ENCODE measurements around the gene SLC6A16.
"Not testable (repeated sequence)": the region's sequence is repeated elsewhere in the genome, so short reads cannot be mapped to it uniquely, and the experiment has no call there.

Gene SLC6A16

DNA sequence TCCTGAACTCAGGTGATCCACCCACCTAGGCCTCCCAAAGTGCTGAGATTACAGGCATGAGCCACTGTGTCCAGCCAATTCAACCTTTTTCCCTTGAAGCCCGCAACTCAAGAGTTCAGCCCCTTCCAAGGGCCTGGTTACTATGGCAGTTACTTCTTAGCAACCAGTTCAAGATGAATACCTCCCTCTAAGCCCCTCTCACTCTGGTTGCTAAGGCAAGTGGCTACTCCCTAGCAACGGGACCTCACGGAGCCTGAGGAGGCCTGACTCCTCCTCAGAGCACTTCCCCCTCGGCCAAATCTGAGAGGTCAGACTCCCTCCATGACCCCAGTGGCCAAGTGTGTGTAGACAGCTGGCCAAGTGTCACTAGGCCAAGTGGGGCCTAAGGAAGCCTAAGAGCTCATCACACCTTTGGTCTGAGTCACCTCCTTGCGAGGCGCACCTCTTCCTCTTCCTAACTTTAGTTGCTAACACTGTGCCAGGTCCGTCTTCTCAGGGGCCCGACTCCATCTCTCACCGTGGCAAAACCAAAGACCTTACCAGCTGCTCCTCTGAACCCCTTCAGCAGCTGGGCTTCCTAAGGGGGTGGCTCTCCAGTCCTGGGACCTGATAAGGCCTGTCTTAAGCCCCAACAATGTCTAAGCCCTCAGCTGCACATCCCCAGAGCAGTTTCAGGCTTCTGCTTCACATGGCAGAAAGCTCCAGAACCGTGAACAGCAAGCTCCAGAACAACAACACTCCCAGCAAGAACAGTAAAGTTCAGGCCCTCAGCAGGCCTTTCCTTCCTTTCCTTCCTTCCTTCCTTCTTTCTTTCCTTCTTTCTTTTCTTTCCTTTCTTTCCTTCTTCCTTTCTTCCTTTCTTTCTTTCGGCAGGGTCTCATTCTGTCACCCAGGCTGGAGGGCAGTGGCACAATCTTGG lies 19.8 kb upstream of the SLC6A16 start:
- no peak for DNase-seq

DNA sequence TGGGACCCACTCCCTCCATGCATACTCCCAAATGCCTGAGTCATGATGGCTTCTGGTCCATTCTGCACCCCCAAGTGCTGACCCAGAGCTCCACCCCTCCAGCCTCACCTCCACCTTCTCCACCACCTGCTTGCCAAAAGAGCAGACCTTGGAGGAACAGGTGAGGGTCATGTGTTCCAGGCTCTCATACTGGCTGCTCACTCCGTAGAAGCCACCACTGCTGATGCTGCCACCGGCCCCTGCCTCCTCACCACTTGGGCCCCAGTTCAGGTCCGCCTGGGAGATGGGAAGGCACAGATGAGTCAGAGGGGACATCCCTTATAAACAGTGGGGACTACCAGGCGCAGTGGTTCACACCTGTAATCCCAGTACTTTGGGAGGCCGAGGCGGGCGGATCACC lies 18.1 kb upstream of the SLC6A16 start:
- no peak for DNase-seq

DNA sequence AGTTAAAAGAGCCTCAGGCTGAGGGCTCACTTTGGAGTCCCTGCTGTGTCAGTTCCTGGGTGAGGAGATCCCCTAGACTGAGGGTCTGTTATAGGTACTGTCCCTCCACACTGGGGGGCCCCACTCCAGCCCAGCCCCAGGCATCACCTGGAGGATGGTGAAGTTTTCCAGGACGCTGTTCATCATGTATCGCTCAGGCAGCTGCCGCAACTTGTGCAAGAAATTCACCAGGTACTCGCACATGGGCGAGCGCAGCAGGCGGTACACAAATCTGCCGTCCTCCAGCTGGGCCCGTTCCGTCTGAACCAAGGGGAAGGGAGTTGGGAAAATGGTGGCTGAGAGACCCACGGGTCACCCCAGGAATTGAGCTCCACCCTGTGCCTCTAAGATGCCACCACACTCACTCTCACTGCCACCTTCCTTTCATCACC lies 17.3 kb upstream of the SLC6A16 start:
- no peak for DNase-seq

DNA sequence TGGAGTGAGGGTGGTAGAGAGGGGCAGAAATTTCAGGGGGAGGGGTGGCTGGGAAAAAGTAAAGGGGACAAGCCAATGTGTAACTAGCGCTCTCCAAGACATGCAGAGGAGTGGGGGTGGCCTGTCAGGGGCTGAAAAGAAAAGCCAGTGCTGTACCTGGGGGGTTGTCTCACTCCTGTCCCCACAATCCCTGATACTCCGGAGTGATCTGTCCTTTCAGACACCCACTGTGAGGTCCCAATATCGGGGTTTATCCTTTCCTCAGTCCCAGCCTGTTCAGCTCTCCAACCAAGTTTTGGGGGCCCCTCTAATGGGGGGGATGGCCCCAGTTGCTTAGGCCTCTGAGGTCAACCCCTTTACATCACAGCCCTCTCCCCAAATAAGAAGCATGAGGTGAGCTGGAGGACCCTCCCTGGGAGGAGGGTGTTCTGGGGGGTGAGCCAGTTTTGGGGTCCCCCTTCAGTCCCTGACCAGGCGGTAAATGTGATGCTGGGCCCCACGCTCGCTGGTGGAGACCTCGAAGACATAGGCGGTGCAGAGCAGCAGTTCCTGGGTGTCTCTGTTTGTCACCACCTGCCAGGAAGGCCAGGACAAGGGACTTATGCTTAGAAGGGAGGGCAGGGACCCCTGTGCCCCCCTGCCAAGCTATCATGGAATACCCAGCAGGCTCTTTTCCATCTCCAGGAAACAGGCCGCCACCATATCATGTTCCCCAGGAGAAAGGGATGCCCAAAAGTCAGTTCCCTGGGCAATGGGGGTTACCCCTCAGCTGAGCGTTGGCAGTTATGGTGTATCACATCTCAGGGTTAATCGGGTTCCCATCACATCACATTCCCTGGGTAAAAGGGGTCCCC lies 16.1 kb upstream of the SLC6A16 start:
- DNase-seq = no peak

DNA sequence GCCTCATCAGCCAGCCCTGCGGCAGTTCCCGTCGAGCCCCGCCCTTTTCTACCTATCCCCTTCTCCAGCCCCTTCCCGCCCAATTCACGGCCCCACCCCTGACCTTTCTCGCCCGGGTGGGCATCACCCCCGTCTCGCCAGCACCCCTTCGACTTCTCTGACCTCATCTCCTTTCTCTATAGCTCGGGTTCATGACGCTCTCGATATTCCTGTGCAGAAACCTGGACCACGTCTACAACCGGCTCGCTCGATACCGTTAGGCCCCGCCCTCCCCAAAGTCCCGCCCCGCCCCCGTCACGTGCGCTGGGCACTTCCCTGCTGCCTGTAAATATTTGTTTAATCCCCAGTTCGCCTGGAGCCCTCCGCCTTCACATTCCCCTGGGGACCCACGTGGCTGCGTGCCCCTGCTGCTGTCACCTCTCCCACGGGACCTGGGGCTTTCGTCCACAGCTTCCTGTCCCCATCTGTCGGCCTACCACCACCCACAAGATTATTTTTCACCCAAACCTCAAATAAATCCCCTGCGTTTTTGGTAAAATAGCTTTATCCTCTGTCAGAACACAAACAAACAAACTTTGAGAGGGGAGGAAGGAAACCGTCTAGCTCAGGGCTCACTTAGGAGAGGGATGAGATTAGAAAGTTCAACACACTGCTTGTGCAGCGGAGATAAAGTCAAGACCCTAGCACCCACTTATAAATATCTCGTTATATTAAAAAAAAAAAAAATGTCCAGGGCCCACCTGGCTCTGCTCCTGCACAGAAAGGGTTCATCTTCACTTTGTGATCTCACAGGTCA lies 15.3 kb upstream of the SLC6A16 start:
- DNase-seq = peak; percentile 60

DNA sequence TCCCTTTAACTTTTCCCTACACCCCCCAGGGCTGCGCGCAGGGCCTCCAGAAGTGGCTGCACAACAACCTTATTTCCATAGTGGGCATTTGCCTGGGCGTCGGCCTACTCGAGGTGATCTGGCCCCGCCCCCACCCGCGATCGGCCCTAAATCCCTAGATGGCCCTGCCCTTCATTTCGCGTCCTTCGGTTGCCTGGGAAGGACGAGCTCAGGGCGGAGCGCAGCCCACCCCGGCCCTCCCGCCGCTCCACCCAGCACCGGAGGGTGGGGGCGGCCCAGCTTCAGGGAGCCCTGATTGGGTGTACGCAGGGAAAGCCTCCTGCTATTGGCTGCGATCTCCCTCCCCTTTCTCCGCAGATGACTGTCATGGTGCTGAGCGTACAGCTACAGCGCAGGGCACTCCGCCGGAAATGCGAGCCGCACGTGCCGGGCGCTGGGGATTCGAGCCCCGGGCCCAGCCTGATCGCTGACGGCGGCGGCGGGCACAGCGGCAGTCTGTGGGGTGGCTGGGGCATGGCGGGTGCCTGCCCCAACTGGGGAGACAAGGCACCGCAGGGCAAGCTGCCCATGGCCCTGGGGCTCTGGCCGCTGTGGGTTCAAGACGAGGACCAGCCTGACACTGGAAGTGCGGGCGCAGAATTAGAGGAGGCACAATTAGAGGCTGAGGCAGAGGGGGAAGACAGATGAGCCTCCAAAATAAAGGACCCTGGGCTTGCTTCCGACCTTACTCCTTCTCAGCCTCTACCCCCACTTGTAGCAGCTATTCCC lies 14.5 kb upstream of the SLC6A16 start:
- DNase-seq = peak; percentile 96

DNA sequence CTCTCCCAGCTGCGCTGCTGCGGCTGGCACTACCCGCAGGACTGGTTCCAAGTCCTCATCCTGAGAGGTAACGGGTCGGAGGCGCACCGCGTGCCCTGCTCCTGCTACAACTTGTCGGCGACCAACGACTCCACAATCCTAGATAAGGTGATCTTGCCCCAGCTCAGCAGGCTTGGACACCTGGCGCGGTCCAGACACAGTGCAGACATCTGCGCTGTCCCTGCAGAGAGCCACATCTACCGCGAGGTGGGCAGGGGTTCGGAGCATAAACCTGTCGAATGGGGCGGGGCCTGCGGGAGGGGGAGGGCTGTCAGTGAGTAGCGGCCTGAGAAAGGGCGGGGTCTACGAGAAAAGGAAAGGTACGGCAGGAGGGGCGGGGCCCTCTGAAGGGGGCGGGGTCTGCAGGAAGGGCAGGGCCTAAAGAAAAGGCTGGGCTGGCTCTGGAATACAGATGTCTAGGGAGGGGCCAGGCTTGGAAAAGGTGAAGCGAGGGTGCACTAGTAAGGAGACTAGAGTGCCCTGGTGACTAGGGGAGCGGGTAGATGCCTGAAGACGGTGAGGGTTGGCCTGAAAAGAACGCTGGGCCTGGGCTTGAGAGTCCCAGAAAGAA lies 13.8 kb upstream of the SLC6A16 start:
- DNase-seq = peak; percentile 83

DNA sequence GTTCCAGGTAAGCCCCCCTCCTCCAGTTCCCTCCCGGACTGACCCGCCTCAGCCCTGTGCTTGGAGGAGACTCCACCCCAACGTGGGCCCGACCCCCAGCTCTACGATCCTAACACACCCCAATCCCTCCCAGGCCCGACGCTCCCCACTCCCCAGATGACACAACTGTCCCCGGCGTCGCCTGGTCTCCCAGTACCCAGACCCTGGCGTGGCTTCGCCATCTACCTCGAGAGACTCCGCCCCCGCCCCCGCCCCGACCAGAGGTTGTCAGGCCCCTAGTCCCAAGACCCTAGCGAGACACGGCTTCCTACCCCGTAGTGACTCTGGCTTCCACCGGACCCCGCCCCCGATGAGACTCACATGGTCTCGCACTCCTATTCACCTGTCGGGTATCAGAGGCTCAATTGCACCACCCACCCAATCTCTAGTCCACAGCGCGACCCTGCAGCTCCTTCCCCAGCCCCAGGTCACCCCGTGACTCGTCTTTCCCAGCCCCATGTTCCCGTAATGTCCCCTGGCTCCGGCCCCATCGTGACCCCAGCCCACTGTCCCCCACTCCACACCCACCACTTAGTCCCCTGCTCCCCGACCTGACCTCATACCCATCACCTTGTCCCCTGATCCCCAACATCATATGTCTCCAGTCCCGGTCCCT lies 13.2 kb upstream of the SLC6A16 start:
- DNase-seq = peak; percentile 55

DNA sequence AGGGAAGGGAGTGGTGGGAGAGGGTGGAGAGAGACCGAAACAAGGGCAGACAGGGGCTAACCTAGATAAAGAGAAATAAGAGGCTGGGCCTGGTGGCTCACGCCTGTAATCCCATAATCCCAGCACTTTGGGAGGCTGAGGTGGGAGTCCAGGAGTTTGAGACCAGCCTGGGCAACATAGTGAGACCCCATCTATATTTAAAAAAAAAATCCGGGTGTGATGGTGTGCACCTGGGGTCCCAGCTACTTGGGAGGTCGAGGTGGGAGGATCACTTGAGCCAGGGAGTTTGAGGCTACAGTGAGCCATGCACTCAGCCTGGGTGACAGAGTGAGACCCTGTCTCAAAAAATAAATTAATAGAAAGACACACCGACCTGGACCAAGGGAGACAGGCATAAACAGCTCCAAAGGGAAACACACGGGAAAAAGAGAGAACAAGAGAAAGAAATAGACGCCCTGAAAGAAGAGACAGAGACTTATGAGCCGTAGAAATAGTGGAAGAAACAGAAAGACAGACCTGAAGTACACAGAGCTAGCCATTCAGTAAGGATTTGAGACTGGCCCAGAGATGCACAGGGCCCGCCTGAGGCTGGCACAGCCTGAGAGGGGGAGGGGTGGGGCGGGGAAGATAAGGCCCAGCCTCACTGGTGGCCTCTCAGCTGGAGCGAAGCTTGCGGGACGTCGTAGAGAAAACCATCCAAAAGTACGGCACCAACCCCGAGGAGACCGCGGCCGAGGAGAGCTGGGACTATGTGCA lies 12.5 kb upstream of the SLC6A16 start:
- no peak for DNase-seq

DNA sequence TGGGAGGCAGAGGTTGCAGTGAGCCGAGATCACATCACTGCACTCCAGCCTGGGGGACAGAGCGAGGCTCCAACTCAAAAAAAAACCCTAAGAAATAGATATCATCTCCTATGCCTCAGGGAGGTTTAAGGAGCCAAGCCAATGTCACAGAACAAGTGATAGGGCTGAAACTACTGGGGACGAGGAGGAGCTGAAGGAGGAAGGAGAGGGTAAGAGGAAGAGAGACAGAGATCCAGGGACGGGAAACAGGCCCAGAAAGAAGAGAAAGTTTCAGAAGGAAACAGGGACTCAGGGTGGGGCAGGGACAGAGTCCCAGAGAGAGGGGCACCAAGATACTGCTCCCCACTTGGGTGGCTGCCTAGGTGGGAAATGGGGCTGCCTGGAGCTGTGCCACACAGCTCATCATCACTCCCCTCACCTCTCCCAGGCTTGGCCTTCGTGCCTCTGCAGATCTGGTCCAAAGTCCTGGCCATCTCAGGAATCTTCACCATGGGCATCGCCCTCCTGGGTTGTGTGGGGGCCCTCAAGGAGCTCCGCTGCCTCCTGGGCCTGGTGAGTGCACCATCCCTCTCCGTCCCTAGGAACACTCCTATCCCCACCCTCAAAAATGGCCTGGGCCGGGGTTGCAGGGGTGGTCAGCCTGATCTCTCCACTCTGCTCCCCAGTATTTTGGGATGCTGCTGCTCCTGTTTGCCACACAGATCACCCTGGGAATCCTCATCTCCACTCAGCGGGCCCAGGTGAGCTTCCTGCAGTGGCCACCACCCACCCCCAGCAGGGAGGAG lies 11.7 kb upstream of the SLC6A16 start:
- no peak for DNase-seq

DNA sequence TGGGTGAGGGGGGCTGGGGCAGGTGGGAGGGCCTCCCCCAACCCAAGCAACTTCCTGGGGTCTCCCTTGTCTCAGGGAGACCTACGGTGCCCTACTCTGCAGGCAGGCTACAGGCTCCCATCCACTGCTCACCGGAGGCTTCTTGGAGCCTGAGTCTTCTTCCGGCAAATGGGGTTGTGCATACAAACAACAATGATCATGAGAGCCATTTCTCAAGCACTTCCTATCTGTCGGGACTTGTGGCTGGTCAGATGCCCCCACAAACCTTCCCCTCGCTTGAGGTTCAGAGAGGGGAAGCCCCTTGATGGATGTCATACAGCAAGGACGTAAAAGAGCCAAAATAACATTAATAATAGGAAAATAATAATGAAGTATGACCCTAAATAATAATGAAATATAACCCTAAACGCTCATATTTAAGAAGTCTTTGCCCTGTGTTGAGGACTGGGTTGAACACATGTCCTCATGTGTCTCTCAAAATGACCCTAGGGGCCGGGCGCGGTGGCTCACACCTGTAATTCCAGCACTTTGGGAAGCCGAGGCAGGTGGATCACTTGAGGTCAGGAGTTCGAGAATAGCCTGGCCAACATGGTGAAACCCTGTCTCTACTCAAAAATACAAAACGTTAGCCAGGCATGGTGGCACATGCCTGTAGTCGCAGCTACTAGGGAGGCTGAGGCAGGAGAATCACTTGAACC lies 10.9 kb upstream of the SLC6A16 start:
- DNase-seq = no peak

DNA sequence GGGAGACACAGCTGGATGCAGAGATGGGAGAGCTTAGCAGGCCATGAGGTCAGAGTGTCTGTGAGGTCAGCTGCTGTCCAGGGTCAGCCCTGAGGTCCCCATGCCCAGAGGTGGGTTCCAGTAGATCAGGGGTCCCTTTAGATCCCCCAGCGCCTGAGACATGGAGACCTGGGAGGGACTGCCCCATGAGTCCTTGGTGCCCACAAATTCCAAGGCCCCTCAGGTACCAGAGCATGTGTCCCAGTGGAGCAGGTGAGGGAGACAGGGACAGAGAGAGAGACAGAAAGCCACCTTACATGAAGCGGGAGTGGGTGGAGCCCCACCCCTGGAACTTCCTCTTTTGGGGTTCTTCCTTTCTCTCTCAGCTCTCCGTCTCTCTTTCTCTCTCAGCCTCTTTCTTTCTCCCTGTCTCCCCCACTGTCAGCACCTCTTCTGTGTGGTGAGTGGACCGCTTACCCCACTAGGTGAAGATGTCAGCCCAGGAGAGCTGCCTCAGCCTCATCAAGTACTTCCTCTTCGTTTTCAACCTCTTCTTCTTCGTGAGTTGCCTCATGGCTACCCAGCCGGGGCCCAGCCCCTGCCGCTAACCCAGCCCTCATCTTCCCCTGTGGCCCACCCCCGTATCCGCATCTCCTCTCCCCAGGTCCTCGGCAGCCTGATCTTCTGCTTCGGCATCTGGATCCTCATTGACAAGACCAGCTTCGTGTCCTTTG lies 10.2 kb upstream of the SLC6A16 start, which contains the start of gene CD37:
CD37 (plus strand) TSS at position 336 of the 713 bp plus-strand sequence; CDS start at position 471, 135 bp downstream.
- DNase-seq = no peak

DNA sequence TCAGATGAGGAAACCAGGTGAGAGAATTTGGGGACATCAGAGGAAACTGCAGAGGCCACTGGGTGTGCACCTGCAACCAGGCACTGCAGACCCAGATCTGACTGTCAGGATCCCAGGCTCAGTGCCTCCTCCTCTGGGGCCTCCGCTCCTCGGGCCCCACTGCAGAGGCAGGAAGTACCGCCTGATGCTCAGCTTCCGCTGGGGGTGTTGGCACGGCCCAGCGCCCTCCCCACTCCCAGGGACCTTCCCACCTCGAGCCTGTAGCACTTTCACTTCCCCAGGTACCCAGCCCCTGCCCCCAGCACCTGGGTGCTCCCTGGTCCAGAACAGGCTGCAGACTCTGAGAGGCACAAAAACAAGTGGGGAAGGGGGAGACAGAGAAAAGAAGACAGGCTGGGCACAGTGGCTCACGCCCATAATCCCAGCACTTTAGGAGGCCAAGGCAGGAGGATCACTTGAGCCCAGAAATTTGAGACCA lies 8.9 kb upstream of the SLC6A16 start:
- DNase-seq = no peak

DNA sequence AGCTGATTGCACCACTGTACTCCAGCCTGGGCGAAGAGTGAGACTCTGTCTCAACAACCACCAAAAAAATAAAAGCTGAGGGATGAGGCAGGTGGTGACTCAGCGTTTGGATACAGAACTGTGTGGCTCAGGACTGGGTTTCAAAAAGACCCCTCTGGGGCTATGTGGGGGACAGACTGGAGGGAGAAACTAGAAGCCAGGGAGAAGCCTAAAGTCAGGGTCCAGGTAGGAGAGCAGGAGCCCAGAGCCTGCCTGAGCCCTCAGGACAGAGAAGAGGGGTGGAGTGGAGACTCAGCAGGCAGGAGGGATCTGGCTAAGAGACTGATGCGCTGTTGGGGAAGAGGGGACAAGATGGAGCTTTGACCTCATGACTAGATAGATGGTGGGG lies 8.4 kb upstream of the SLC6A16 start:
- DNase-seq = no peak

DNA sequence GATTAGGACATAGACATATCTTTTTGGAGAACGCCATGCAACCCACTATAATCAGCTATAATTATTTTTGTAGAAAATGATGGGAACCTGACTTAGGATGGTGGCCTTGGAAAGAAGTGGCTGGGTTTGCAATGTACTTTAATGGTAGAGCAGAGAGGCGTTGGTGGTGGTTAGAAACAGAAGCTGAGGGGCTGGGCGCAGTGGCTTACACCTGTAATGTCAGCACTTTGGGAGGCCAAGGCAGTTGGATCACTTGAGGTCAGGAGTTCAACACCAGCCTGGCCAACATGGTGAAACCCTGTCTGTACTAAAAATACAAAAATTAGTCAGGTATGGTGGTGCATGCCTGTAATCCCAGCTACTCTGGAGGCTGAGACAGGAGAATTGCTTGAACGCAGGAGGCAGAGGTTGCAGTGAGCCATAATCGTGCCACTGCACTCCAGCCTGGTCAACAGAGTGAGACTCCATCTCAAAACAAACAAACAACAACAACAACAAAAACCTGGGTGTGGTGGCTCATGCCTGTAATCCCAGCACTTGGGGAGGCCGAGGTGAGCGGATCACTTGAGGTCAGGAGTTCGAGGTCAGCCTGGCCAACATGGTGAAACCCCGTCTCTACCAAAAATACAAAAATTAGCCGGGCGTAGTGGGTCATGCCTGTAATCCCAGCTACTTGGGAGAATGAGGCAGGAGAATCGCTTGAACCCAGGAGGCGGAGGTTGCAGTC lies 7.9 kb upstream of the SLC6A16 start:
- DNase-seq = not testable (repeated sequence)

DNA sequence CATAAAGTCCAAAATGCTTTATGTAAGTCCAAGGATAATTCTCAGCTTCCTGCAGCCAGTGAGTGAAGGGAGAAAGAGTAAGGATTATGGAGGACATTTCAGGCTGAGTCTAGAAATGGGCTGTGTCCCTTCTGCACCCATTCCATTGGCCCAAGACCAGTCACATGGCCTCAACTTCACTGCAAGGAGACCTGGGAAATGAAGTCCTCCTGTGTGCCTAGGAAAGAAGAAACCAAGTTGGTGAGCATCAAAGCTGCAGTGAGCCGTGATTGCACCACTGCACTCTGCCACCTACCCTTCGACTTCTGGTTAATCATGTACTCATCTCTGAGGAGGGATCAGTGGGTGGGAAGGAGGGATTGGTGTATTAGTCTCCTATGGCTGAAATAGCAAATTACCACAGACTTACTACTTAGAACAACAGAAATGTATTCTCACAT lies 6.6 kb upstream of the SLC6A16 start:
- DNase-seq = peak; percentile 64

DNA sequence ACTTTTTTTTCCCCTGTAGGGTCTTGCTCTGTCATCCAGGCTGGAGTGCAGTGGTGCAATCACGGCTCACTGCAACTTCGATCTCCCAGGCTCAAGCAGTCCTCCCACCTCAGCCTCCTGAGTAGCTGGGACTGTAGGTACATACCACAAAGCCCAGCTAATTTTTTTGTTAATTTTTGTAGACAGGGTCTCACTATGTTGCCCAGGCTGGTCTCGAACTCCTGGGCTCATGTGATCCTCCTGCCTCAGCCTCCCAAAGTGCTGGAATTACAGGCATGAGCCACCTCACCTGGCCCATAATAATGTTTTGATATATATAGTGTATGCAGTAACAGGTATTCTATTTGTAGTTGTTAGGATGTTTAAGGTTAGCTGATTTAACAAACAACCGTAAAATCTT lies 6.2 kb upstream of the SLC6A16 start:
- not testable (repeated sequence) for DNase-seq
